ENCODE measurements around the gene CHPT1. TPM values are rescaled to one million over a fixed set of nuclear protein-coding genes. Genes with fewer than 3 reads are reported as not detected.

CHPT1 gene
- total and polyA plus RNA-seq, 2 donors (not counting 3 experiments of a cell fraction or from before 2014, with no cell fraction given), result 12.1 to 19.3 TPM

DNA sequence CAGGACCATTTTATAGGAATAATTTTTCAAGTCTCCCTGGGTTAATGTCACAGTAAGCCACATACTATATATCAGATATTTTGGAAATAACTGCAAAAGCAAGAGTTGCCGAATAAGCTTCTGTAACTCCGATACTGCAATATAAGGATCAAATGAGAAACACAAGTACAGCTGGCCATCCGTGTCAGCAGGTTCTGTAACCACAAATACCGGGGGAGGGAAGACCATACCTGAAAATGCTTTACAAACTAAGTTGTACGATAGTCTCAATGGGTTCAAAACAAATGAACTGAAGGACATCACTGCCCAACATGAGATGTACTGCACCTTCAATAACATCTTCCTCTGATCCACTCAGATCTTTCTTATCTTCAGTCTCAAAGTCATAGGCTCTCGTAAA, 40.0 kb downstream of the CHPT1 start:
- H2AFZ ChIP-seq (ENCODE audit: low read depth, low read length), result no peak overlapping the region
- peaks cover 0 to 3% of the 10 kb centered on the region in 2 experiments for H3K36me3 ChIP-seq (ENCODE audit: control insufficient read depth in 2 of 2, extremely low read depth in 1 of 2, insufficient read depth in 2 of 2, low read length in 2 of 2)
- no peaks in the 10 kb centered on the region for H3K4me1 ChIP-seq (ENCODE audit: control insufficient read depth, extremely low read depth, insufficient read depth, low read length)
- H4K20me1 ChIP-seq (replicated peaks; ENCODE audit: control insufficient read depth, extremely low read depth, insufficient read depth, low read length), result no peaks in the 10 kb centered on the region
- no peaks in the 10 kb centered on the region for H3K9me1 ChIP-seq (replicated peaks; ENCODE audit: control insufficient read depth, extremely low read depth, insufficient read depth, low read length)
- H3K27me3 ChIP-seq (ENCODE audit: control insufficient read depth in 2 of 2, insufficient read depth in 2 of 2, low read length in 2 of 2), result no peaks in the 10 kb centered on the region
- no peak overlapping the region for H3K4me2 ChIP-seq (ENCODE audit: insufficient read depth, low read length)
- H3K9ac ChIP-seq (replicated peaks; ENCODE audit: extremely low read depth, insufficient read depth, low read length), result no peak overlapping the region
- TF ChIP-seq, protein P1, sequence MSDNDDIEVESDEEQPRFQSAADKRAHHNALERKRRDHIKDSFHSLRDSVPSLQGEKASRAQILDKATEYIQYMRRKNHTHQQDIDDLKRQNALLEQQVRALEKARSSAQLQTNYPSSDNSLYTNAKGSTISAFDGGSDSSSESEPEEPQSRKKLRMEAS (IDR thresholded peaks at IDR 0.05; ENCODE audit: insufficient read depth, insufficient read length), result no peak
- DNase-seq (ENCODE audit: low read depth, low spot score), result no peak
- BruUV-seq (replicated peaks), result no TSS peak
- no peaks in the 10 kb centered on the region for H3K79me2 ChIP-seq (ENCODE audit: control insufficient read depth, insufficient read depth, low read length)
- no peak overlapping the region for H3K27ac ChIP-seq (ENCODE audit: insufficient read depth, low read depth, low read length)
- ChIA-PET POLR2A (no interaction called here), CTCF (interaction anchor here (1.2 kb wide), 1 partner anchor 14 kb away, joined by 3 read pairs; no protein-coding TSS in a partner anchor)
- H3K9me3 ChIP-seq (replicated peaks; ENCODE audit: control insufficient read depth, insufficient read depth, low read length), result no peaks in the 10 kb centered on the region
- no peak for FAIRE-seq
- dilution Hi-C loops (cut with MboI; ENCODE audit: extremely low pct_ligation_motif_present, low sequenced_read_pairs) (no loop called here), intact Hi-C loops (cut with micrococcal nuclease) (no loop called here)
- H3K4me3 ChIP-seq (replicated peaks in 1 of 3; ENCODE audit: insufficient read depth in 1 of 3, low read depth in 1 of 3, low read length in 3 of 3), result no peak overlapping the region

DNA sequence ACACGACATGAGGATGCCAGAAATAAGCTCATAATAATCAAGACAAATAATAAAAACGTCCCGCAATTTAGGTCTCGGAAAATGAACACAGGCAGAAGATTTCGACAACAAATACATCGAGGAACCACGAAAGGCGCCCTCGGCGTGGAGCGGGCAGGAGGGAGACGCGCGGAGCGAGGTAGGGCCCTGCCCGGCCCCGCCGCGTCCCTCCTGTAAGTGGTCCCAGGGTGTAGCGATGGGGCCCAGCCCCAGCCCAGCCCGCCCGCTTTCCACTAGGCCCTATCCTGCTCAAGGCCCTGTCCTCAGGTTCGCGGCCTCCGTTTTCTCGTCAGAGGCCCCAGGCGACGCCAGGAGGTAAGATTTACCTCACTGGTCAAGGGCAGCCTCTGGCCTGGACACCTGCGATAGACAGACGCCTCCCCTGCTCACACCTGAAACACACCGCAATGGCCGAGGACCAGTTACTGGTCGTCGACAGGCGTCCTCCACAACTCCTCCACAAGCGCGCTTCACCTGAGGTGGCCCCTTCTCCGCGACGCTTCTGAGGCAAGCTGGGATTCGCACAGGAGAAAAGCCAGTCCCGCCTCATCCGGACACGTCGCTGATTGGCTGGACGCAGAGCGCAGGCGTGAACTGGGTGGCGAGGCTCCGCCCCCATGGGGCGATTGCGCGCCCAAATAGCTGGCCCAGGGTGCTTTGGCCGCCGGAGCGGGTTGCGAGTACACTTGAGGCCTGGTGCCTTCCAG, 41.7 kb downstream of the CHPT1 start, which contains the start of gene SYCP3:
TSS of gene SYCP3 (minus strand) at position 543 of the 746 bp plus-strand sequence. CDS start 1,527 bp downstream, outside the sequence.
- Histone ChIP-seq H3K9me1 (replicated peaks; ENCODE audit: control insufficient read depth, extremely low read depth, insufficient read depth, low read length) (no peaks in the 10 kb centered on the region), H3K36me3 (ENCODE audit: control insufficient read depth in 2 of 2, extremely low read depth in 1 of 2, insufficient read depth in 2 of 2, low read length in 2 of 2) (peaks cover 0 to 5% of the 10 kb centered on the region in 2 experiments), H4K20me1 (replicated peaks; ENCODE audit: control insufficient read depth, extremely low read depth, insufficient read depth, low read length) (no peaks in the 10 kb centered on the region), H3K27ac (ENCODE audit: insufficient read depth, low read depth, low read length) (no peak within 1 kb of the TSS), H3K4me3 (replicated peaks in 1 of 3; ENCODE audit: insufficient read depth in 1 of 3, low read depth in 1 of 3, low read length in 3 of 3) (no peak within 1 kb of the TSS), H3K79me2 (ENCODE audit: control insufficient read depth, insufficient read depth, low read length) (no peaks in the 10 kb centered on the region), H3K9me3 (replicated peaks; ENCODE audit: control insufficient read depth, insufficient read depth, low read length) (no peaks in the 10 kb centered on the region), H3K27me3 (ENCODE audit: control insufficient read depth in 2 of 2, insufficient read depth in 2 of 2, low read length in 2 of 2) (no peaks in the 10 kb centered on the region), H3K9ac (replicated peaks; ENCODE audit: extremely low read depth, insufficient read depth, low read length) (no peak within 1 kb of the TSS), H2AFZ (ENCODE audit: low read depth, low read length) (no peak within 1 kb of the TSS), H3K4me2 (ENCODE audit: insufficient read depth, low read length) (no peak within 1 kb of the TSS), H3K4me1 (ENCODE audit: control insufficient read depth, extremely low read depth, insufficient read depth, low read length) (no peaks in the 10 kb centered on the region)
- intact Hi-C loops (cut with micrococcal nuclease), result no loop called here
- ChIA-PET POLR2A (no interaction called here), CTCF (interaction anchor here (1.3 kb wide), 1 partner anchor 11 kb away, joined by 3 read pairs; no protein-coding TSS in a partner anchor)
- TF ChIP-seq MYC (IDR thresholded peaks at IDR 0.05; ENCODE audit: low read depth, low read length), result no peak
- TF ChIP-seq, protein P2, sequence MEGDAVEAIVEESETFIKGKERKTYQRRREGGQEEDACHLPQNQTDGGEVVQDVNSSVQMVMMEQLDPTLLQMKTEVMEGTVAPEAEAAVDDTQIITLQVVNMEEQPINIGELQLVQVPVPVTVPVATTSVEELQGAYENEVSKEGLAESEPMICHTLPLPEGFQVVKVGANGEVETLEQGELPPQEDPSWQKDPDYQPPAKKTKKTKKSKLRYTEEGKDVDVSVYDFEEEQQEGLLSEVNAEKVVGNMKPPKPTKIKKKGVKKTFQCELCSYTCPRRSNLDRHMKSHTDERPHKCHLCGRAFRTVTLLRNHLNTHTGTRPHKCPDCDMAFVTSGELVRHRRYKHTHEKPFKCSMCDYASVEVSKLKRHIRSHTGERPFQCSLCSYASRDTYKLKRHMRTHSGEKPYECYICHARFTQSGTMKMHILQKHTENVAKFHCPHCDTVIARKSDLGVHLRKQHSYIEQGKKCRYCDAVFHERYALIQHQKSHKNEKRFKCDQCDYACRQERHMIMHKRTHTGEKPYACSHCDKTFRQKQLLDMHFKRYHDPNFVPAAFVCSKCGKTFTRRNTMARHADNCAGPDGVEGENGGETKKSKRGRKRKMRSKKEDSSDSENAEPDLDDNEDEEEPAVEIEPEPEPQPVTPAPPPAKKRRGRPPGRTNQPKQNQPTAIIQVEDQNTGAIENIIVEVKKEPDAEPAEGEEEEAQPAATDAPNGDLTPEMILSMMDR (IDR thresholded peaks at IDR 0.05; ENCODE audit: extremely low read depth in 1 of 2, insufficient read depth in 1 of 2, low read depth in 1 of 2, low read length in 2 of 2), result no peak
- TF ChIP-seq POLR2A (IDR thresholded peaks at IDR 0.05; ENCODE audit: low read depth, low read length), result no peak
- no peak for TF ChIP-seq FOS (IDR thresholded peaks at IDR 0.05; ENCODE audit: borderline replicate concordance, insufficient read depth, low read length)
- no peak for TF ChIP-seq JUN (IDR thresholded peaks at IDR 0.05; ENCODE audit: borderline replicate concordance, insufficient read depth, insufficient read length, low read depth)
- no peak for TF ChIP-seq POLR2AphosphoS5 (IDR thresholded peaks at IDR 0.05; ENCODE audit: insufficient read depth, low read depth, low read length)
- TF ChIP-seq, protein P1 (IDR thresholded peaks at IDR 0.05; ENCODE audit: insufficient read depth, insufficient read length), result no peak
- TF ChIP-seq EZH2 (IDR thresholded peaks at IDR 0.05; ENCODE audit: borderline replicate concordance, low read depth, low read length, severe bottlenecking), result no peak
- no peak for FAIRE-seq
- DNase-seq (ENCODE audit: low read depth, low spot score), result no peak
- dilution Hi-C loops (cut with MboI; ENCODE audit: extremely low pct_ligation_motif_present, low sequenced_read_pairs), result no loop called here
- no TSS peak for BruUV-seq (replicated peaks)

All from endothelial cell of umbilical vein (primary cell).